GM18858 (cell line): ENCODE results near the gene ALDH1L1.

Experiments used
- ATAC-seq: cut with Tn5 transposase; IDR thresholded peaks from one replicate; pipeline ENCODE4 v1.9.1; 2021; ENCODE audit not compliant: unreplicated experiment

Gene ALDH1L1

DNA sequence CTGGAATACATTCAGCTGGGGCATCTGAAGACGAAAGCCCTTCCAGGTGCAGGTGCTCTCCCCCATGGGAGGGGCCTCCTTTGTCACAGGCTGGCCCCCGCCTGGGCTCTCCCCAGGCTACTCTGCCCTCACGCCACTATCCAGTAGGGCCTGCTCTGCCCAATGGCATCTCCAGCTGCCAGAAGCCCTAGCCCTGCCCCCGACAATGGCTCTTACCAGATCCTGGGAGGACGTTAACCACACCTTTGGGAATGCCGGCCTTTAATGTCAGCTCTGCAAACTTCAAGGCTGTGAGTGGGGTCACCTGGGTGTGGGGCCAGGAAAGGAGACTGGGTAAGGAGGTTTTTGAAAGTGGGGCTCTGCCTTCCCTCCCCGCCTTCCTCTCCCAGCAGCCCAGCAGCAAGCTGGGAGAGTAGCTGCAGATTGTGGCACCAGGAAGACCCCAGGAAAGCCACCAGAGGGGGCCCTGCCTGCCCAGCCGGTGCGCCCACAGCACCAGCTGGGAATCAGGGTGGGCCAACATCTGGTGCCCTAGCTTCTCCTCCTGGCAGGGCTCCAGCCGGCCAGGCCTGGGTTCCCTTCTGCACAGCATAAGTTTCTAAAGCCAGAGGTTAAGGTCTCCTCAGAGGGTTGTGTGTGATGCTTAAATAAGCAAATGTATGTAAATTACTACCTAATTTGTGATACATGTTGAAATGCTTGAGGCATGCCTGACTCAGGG, 56.1 kb downstream of the ALDH1L1 start:
- ATAC-seq = no peak

GRCh38 chr3:126121632-126122031, 58.8 kb downstream of the ALDH1L1 start:
- no peak for ATAC-seq

DNA sequence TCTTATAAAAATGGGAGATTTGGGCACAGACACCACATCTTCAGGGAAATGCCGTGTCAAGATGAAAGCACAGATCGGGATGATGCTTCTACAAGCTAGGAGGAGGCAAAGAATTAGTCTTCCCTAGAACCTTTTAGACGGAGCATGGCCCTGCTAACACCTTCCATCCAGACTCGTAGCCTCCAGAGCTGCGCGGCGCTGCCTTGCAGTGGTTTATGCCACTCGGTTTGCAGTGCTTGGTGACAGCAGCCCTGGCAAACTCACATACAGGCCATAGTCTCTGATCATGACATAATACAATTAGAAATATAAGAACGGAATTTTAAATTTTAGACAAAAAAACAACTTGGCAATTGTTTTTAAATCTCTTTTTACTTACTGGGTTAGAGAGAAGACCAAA, 59.3 kb downstream of the ALDH1L1 start:
- ATAC-seq = no peak

DNA sequence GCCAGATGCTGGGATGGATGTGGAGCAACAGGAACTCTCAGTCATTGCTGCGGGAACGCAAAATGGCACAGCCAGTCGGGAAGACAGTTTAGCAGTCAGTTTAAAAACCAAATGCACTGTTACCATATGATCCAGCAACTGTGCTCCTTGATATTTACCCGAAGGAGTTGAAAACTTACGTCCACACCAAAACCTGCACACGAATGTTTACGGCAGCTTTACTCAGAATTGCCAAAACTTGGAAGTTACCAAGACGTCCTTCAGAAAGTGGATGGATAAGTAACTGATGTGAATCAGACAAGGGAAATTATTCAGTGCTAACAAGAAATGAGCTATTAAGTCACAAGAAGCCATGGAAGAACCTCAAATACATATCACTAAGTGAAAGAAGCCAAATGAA, 60.4 kb downstream of the ALDH1L1 start:
- ATAC-seq = no peak

DNA sequence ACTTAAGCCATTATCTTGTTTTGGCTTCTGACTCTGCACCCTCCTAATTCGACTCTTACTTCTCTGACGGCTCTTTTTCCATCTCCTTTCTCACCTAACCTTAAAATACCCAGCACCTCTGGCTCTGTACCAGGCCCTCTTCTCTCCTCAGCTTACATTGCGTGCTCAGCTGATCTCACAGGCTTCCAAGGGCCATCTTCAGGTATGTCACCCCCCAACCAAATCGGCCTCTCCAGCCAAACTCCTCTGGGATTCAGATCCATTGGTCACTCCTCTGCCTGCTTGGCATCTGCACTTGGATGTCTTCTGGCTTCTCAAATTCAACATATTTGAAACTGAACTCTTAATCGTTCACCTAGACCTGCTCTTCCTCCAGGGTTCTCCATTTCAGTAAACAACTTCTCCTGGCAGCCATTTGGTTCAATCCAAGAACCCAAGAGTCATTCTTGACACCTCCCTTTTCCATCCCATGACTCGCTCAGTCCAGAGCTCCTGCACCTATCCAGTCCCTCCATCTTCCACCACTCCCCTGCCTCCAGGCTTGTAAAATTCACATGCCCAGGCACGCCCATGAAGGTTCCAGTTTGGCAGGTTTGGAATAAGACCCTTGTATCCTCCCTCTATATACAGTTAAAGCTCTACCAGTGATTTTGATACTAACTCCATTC, 61.2 kb downstream of the ALDH1L1 start:
- ATAC-seq = no peak

DNA sequence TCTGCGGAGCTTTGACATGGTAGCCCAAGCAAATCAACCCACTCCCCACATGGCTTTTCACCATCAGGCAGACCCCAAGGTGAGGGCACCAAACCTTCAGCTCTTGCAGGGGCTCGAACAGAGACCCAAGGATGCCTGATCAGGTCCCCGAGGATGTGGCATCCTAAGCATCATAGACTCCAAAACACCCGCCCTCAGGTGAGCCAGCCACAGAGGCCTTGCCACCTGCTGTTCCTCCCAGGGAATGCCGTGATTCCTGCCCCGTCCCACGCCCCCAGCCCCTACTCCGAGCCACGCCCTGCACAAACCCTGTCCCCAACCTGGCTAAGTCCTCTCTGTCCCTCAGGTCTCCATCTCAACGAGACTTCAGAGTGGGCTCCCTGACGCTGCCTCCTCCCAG, 61.8 kb downstream of the ALDH1L1 start:
- no peak for ATAC-seq

GRCh38 chr3:126117786-126118185, 62.6 kb downstream of the ALDH1L1 start:
- ATAC-seq = no peak

DNA sequence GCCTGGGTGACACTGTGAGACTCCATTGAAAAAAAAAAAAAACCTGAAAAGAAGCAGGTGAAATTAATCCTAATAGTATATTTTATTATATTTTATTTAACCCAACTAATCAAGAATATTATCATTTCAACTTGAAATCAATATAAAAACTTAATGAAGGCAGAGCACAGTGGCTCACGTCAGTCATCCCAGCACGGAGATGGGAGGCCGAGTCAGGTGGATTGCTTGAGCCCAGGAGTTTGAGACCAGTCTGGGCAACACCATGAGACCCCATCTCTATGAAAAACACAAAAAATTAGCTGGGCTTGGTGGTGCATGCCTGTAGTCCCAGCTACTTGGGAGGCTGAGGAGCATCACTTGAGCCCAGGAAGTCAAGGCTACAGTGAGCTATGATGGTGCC, 63.2 kb downstream of the ALDH1L1 start:
- no peak for ATAC-seq

GRCh38 chr3:126116526-126116925, 63.9 kb downstream of the ALDH1L1 start:
- ATAC-seq = no peak

GRCh38 chr3:126114443-126115386, 65.7 kb downstream of the ALDH1L1 start:
- no peak for ATAC-seq

GRCh38 chr3:126113733-126114442, 66.5 kb downstream of the ALDH1L1 start:
- ATAC-seq = no peak

- ATAC-seq = no peak
These were observed 67.2 kb downstream of the ALDH1L1 start for GRCh38 chr3:126113238-126113555.

DNA sequence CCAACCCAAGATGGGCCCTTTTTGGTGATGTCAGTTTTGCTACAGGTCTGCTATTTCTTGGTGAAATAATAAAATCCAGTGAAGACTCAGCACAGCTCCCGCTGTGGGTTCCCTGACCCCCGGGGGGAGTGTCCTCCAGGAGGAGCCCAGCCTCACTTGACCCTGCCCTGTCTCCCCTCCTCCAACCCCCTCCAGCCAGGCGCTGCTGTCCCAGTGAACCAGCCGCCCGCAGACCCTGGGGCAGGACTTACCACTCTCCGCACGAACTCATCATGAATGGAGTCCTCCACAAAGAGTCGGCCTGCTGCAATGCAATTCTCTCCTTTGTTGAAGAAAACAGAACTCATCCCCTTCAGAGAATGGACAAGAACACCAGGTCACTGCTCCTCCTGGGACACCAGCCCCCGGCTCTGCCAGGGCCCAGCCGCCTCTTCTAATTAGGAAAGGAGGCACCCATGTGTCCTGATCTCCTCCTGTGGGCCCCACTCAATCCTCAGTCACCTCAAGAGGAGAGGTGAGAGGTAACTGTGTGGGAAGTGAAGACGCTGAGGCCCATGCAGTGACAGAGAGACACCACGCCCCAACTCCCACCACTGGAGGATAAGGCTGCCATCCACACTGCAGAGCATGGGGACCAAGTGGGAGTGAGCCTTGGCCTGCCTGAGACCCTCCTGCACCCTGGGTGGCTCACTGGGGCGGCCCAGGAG, 67.7 kb downstream of the ALDH1L1 start:
- ATAC-seq = no peak

GRCh38 chr3:126111566-126112475, 68.6 kb downstream of the ALDH1L1 start:
- ATAC-seq = no peak

DNA sequence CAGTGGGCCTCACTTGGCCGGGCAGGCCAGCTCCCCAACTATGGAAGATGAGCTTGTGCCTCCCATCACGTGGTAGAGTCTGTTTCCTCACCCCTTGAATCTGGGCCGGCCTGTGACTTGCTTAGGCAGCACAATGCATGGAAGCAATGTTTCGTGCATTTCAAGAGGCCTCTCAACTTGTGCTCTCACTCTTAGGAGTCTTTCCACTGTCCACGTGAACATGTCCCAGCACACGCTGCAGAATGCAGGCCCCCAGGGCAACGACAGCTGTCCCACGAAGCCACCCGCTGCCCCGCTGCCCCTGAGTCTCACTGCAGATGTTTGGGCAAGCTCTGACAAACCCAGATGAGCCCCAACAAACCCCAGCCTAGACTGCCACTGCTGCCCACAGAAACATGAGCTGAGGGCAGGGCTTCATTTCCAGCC, 69.2 kb downstream of the ALDH1L1 start:
- no peak for ATAC-seq

DNA sequence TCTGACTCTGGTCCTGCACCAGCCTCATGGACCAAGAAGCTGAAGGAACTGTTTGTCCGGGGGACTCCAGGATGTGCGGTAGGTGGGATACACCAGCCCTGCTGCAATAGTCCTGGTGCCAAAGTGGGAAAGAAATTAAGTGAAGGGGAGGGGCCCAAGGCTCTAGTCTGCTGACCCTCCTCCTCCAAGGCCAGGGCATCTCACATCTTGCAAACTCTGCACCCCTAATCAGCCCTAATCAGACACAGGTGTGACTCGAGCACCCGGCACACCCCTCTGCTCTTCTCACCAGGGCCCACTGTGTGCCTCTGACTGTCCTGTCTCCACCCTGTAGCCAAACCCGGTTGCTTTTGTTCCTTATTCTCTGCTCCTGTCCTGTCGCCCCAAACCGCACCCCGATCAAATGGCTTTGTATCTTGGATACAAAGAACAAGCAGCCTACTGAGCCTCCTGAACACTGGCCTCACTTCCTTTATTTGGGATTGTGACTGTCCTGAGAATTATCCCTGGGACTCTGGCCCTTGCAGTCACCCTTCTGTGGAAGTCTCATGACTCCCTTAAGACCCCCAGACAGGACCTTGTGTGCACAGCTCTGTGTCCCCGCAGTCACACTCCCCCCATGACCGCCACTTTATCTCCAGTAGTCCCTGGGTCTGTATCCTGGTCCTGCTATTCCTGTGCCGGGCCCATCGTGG, 69.8 kb downstream of the ALDH1L1 start:
- no peak for ATAC-seq

- no peak for ATAC-seq
These were observed 70.5 kb downstream of the ALDH1L1 start for GRCh38 chr3:126109880-126110235.

GRCh38 chr3:126109146-126109879, 71.1 kb downstream of the ALDH1L1 start:
- no peak for ATAC-seq
